ENCODE data around the gene LY86.

LY86 gene

GRCh38 chr6:6590530-6590929, 2.0 kb downstream of the LY86 start:
- no peak overlapping the region for H3K4me2 ChIP-seq
- H3K4me1 ChIP-seq (ENCODE audit: low read depth, poor library complexity, severe bottlenecking) = no peaks in the 10 kb centered on the region
- H3K79me2 ChIP-seq (ENCODE audit: insufficient read depth, low read depth) = no peaks in the 10 kb centered on the region
- no peaks in the 10 kb centered on the region for H3K27me3 ChIP-seq (ENCODE audit: insufficient read depth, low read depth)
- H3K9ac ChIP-seq = no peak overlapping the region
- no peak overlapping the region for H2AFZ ChIP-seq (ENCODE audit: low read depth)
- no peaks in the 10 kb centered on the region for H4K20me1 ChIP-seq (ENCODE audit: insufficient read depth)
- H3K36me3 ChIP-seq (ENCODE audit: insufficient read depth) = no peaks in the 10 kb centered on the region
- no peak for TF ChIP-seq CTCF (conservative IDR thresholded peaks at IDR 0.05; ENCODE audit: low read depth, low read length)
- H3K27ac ChIP-seq = no peak overlapping the region
- no peak overlapping the region for H3K4me3 ChIP-seq (IDR thresholded peaks at IDR 0.05; ENCODE audit: insufficient read depth, low read depth, low read length)

DNA sequence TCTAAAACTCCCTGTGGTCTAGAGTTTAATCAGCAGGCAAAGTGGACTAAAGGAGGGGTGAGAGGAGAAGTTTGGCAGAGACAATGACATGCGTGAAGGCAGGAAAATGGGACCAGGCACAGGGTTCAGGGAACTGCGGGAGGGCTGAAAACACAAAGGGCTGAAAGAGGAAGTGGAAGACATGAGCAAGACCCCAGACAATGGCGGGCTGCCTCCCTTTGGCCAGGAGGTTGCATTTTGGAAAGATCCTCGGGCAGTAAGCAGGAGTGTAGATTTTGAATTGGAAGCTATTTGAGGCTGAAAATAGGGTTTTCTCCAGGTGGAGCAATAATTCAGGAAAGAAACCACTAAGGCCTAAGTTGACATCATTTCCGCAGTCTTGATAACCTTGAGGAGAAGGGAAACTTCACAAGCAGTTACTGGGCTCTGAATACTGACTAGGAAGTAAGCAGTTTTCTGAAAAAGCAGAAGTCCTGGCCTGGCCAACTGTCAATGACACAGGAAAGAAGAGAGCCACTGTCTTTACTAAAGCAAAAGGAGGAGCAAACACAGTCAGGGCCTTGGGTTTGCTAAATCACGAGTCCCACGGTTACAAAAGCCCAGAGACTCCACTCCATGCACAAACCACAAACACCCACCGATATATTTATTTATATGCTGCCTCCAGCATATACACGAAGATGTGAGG, 3.4 kb downstream of the LY86 start:
- Histone ChIP-seq H3K4me2 (no peak overlapping the region), H4K20me1 (ENCODE audit: insufficient read depth) (no peaks in the 10 kb centered on the region), H3K27me3 (ENCODE audit: insufficient read depth, low read depth) (no peaks in the 10 kb centered on the region), H2AFZ (ENCODE audit: low read depth) (no peak overlapping the region), H3K27ac (no peak overlapping the region), H3K79me2 (ENCODE audit: insufficient read depth, low read depth) (no peaks in the 10 kb centered on the region), H3K4me1 (ENCODE audit: low read depth, poor library complexity, severe bottlenecking) (no peaks in the 10 kb centered on the region), H3K36me3 (ENCODE audit: insufficient read depth) (no peaks in the 10 kb centered on the region), H3K9ac (no peak overlapping the region), H3K4me3 (IDR thresholded peaks at IDR 0.05; ENCODE audit: insufficient read depth, low read depth, low read length) (no peak overlapping the region)
- TF ChIP-seq CTCF (conservative IDR thresholded peaks at IDR 0.05; ENCODE audit: low read depth, low read length) = no peak

- TF ChIP-seq CTCF (conservative IDR thresholded peaks at IDR 0.05; ENCODE audit: low read depth, low read length) = no peak
- H3K9ac ChIP-seq = no peak overlapping the region
- no peaks in the 10 kb centered on the region for H3K36me3 ChIP-seq (ENCODE audit: insufficient read depth)
- no peak overlapping the region for H3K4me3 ChIP-seq (IDR thresholded peaks at IDR 0.05; ENCODE audit: insufficient read depth, low read depth, low read length)
- H3K27ac ChIP-seq = no peak overlapping the region
- H3K4me2 ChIP-seq = no peak overlapping the region
- no peak overlapping the region for H2AFZ ChIP-seq (ENCODE audit: low read depth)
- no peaks in the 10 kb centered on the region for H3K4me1 ChIP-seq (ENCODE audit: low read depth, poor library complexity, severe bottlenecking)
- no peaks in the 10 kb centered on the region for H3K27me3 ChIP-seq (ENCODE audit: insufficient read depth, low read depth)
- H4K20me1 ChIP-seq (ENCODE audit: insufficient read depth) = no peaks in the 10 kb centered on the region
- no peaks in the 10 kb centered on the region for H3K79me2 ChIP-seq (ENCODE audit: insufficient read depth, low read depth)
These were observed 4.4 kb downstream of the LY86 start for GRCh38 chr6:6592826-6593475.

DNA sequence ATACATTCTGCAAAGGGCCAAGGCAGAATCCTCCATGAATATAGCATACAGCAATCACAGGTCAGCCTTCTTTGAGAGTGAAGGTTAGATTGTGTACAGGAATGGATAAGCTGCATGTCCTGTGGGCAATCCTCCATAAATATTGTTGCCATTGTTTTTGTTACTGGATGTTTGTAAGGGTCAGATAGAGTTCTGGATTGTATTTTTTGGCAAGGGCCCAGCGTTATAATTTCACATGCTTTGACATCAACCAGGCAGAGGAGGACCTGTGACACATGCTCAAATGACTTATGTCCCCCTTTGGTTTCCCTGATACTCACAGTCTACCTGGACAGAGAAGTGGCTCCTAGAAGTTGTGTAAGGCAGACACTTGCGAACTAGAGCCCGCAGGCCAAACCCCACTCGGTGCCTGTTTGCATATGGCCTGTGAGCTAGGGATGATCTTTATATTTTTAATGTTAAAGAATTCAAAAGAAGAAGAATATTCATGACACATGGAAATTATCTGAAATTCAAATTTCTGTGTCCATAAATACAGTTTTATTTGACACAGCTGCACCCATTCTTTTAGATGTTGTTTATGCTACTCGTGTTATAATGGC, 5.4 kb downstream of the LY86 start:
- Histone ChIP-seq H3K79me2 (ENCODE audit: insufficient read depth, low read depth) (no peaks in the 10 kb centered on the region), H3K27ac (no peak overlapping the region), H2AFZ (ENCODE audit: low read depth) (no peak overlapping the region), H3K4me1 (ENCODE audit: low read depth, poor library complexity, severe bottlenecking) (no peaks in the 10 kb centered on the region), H3K4me3 (IDR thresholded peaks at IDR 0.05; ENCODE audit: insufficient read depth, low read depth, low read length) (no peak overlapping the region), H3K27me3 (ENCODE audit: insufficient read depth, low read depth) (no peaks in the 10 kb centered on the region), H3K36me3 (ENCODE audit: insufficient read depth) (no peaks in the 10 kb centered on the region), H3K9ac (no peak overlapping the region), H3K4me2 (no peak overlapping the region), H4K20me1 (ENCODE audit: insufficient read depth) (no peaks in the 10 kb centered on the region)
- TF ChIP-seq CTCF (conservative IDR thresholded peaks at IDR 0.05; ENCODE audit: low read depth, low read length) = no peak

All from KMS-11 (cell line).